ENCODE results near the gene PLPPR5. TPM values are rescaled to one million over a fixed set of nuclear protein-coding genes. Genes with fewer than 3 reads are reported as not detected.
A peak's percentile ranks its signal among the peaks of the same experiment; 100 is the strongest.

PLPPR5 gene
- polyA plus RNA-seq, 2 of the 4 experiments (the other 2 are of a cell fraction) = not detected

DNA sequence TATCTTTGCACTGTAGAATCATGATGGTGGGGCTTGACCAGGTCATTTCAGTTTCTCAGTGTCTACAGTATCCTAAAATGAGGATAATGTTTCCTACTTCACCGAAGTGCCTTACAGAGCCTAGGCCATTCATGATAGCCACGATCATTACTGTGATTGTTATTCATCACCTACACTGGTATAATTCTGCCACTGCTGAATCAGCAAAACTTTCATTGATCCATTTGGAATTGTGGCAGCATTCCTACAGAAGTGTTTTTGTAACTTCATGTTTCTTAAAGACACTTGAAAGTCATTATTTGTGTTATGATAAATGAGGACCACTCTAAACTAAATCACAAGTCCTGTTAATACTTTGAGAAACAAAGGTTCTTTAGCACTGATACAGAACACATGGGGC, 6.0 kb upstream of the PLPPR5 start:
- DNase-seq (ENCODE audit: low read depth in 1 of 2, low spot score in 1 of 2) (no peak), ATAC-seq (no peak), FAIRE-seq (no peak)
- WGBS (ENCODE audit: missing lambda C conversion rate) = 5% methylated on average over 2 of the region's 2 CpGs
- H3K27ac ChIP-seq = no peak overlapping the region
- H3K4me2 ChIP-seq = no peak overlapping the region
- CTCF ChIA-PET = no interaction called here
- POLR2A ChIA-PET = no interaction called here
- TF ChIP-seq, protein P1, sequence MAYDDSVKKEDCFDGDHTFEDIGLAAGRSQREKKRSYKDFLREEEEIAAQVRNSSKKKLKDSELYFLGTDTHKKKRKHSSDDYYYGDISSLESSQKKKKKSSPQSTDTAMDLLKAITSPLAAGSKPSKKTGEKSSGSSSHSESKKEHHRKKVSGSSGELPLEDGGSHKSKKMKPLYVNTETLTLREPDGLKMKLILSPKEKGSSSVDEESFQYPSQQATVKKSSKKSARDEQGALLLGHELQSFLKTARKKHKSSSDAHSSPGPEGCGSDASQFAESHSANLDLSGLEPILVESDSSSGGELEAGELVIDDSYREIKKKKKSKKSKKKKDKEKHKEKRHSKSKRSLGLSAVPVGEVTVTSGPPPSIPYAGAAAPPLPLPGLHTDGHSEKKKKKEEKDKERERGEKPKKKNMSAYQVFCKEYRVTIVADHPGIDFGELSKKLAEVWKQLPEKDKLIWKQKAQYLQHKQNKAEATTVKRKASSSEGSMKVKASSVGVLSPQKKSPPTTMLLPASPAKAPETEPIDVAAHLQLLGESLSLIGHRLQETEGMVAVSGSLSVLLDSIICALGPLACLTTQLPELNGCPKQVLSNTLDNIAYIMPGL (CRISPR knock-in tag; IDR thresholded peaks at IDR 0.05; ENCODE audit: borderline replicate concordance) = no peak
- TF ChIP-seq MAFK (IDR thresholded peaks at IDR 0.05; ENCODE audit: partially characterized antibody) (peak; percentile 75), NFE2L2 (conservative IDR thresholded peaks at IDR 0.05; ENCODE audit: low read length) (no peak), NPAS2 (CRISPR knock-in tag; IDR thresholded peaks at IDR 0.05; ENCODE audit: borderline replicate concordance) (no peak)
- TF ChIP-seq, protein P2, sequence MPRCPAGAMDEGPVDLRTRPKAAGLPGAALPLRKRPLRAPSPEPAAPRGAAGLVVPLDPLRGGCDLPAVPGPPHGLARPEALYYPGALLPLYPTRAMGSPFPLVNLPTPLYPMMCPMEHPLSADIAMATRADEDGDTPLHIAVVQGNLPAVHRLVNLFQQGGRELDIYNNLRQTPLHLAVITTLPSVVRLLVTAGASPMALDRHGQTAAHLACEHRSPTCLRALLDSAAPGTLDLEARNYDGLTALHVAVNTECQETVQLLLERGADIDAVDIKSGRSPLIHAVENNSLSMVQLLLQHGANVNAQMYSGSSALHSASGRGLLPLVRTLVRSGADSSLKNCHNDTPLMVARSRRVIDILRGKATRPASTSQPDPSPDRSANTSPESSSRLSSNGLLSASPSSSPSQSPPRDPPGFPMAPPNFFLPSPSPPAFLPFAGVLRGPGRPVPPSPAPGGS (IDR thresholded peaks at IDR 0.05) = no peak
- TF ChIP-seq, protein P3, sequence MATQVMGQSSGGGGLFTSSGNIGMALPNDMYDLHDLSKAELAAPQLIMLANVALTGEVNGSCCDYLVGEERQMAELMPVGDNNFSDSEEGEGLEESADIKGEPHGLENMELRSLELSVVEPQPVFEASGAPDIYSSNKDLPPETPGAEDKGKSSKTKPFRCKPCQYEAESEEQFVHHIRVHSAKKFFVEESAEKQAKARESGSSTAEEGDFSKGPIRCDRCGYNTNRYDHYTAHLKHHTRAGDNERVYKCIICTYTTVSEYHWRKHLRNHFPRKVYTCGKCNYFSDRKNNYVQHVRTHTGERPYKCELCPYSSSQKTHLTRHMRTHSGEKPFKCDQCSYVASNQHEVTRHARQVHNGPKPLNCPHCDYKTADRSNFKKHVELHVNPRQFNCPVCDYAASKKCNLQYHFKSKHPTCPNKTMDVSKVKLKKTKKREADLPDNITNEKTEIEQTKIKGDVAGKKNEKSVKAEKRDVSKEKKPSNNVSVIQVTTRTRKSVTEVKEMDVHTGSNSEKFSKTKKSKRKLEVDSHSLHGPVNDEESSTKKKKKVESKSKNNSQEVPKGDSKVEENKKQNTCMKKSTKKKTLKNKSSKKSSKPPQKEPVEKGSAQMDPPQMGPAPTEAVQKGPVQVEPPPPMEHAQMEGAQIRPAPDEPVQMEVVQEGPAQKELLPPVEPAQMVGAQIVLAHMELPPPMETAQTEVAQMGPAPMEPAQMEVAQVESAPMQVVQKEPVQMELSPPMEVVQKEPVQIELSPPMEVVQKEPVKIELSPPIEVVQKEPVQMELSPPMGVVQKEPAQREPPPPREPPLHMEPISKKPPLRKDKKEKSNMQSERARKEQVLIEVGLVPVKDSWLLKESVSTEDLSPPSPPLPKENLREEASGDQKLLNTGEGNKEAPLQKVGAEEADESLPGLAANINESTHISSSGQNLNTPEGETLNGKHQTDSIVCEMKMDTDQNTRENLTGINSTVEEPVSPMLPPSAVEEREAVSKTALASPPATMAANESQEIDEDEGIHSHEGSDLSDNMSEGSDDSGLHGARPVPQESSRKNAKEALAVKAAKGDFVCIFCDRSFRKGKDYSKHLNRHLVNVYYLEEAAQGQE (IDR thresholded peaks at IDR 0.05) = no peak
- H3K9me3 ChIP-seq = no peaks in the 10 kb centered on the region
- no peaks in the 10 kb centered on the region for H3K4me1 ChIP-seq
- no peak overlapping the region for H3K4me3 ChIP-seq

DNA sequence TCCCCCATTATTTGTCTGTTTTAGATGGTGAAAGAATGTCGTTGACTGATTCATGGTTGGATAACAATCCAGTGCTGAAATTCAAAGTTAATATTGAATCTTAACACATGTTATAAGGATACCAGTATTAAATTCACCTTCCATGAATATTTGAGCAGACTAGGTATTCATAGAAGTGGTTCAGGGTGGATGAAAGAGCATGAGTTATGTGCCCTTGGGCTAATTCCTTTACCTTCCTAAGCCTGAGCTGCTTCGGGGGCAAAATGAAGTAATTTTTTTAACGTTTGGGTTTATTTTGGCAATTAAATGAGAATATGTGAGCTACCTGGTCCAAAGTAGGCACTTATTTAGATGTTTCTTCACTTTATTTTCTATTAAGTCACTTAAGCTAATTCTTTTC, 2.7 kb upstream of the PLPPR5 start:
- ChIA-PET CTCF (interaction anchor here (0.6 kb wide), 1 partner anchor 1184 kb away, joined by 3 read pairs; no protein-coding TSS in a partner anchor), POLR2A (no interaction called here)
- no peaks in the 10 kb centered on the region for H3K4me1 ChIP-seq
- FAIRE-seq = no peak
- H3K4me2 ChIP-seq = no peak overlapping the region
- H3K27ac ChIP-seq = no peak overlapping the region
- ATAC-seq = no peak
- TF ChIP-seq ZC3H11A (IDR thresholded peaks at IDR 0.05) (no peak), KDM1A (IDR thresholded peaks at IDR 0.05; ENCODE audit: low read depth) (no peak), EP300 (IDR thresholded peaks at IDR 0.05) (no peak), SMC3 (IDR thresholded peaks at IDR 0.05) (no peak), HEYL (CRISPR knock-in tag; IDR thresholded peaks at IDR 0.05) (no peak), FOSL2 (IDR thresholded peaks at IDR 0.05) (no peak), FOSL2 (CRISPR knock-in tag; IDR thresholded peaks at IDR 0.05) (no peak), CBX2 (IDR thresholded peaks at IDR 0.05; ENCODE audit: borderline replicate concordance, low read depth) (no peak), NR3C1 (IDR thresholded peaks at IDR 0.05) (no peak)
- TF ChIP-seq, protein P4, sequence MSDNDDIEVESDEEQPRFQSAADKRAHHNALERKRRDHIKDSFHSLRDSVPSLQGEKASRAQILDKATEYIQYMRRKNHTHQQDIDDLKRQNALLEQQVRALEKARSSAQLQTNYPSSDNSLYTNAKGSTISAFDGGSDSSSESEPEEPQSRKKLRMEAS (IDR thresholded peaks at IDR 0.05) = no peak
- DNase-seq (ENCODE audit: low read depth in 1 of 2, low spot score in 1 of 2) = no peak
- no peaks in the 10 kb centered on the region for H3K9me3 ChIP-seq
- WGBS (ENCODE audit: missing lambda C conversion rate) = 3% methylated on average over 3 of the region's 3 CpGs
- no peak overlapping the region for H3K4me3 ChIP-seq

DNA sequence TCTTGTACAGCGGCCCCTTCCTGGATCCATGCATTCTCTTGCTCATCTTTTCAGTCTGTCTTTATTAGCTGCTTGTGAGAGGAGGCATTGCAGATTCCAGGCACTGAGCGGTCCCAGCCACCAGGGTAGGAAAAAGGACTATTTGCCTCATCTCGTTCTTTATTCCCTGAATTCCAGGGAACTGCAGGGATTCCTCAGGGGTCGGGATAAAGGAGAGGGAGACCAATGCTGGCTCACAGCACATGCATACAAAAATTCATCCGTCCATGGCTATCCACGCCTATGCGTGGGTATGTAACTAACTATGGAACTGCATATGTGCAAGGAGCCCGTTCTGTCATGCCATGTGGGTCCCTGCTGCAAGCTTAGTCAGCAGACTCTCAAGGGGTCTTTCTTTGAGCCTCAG, 879 bp upstream of the PLPPR5 start:
- Histone ChIP-seq H3K4me3 (no peak overlapping the region; the same call in 2 of the 3 replicates), H3K27ac (no peak overlapping the region), H3K4me2 (peak overlapping the region; percentile 95), H3K9me3 (no peaks in the 10 kb centered on the region), H3K4me1 (no peaks in the 10 kb centered on the region)
- ATAC-seq (peak in 1 of 2 experiments; percentile 61; a peak in 3 of 6 replicates), FAIRE-seq (no peak), DNase-seq (ENCODE audit: low read depth in 1 of 2, low spot score in 1 of 2) (no peak)
- ChIA-PET POLR2A (no interaction called here), CTCF (interaction anchor here (0.9 to 1.1 kb wide), 2 partner anchors 15 to 702 kb away, joined by 3 read pairs; no protein-coding TSS in a partner anchor)
- 12% methylated on average over 4 of the region's 8 CpGs for WGBS (ENCODE audit: missing lambda C conversion rate)
- TF ChIP-seq, protein P3 (IDR thresholded peaks at IDR 0.05) = no peak
- TF ChIP-seq RFX5 (IDR thresholded peaks at IDR 0.05) (no peak), FOSL2 (IDR thresholded peaks at IDR 0.05) (no peak), FOSL2 (CRISPR knock-in tag; IDR thresholded peaks at IDR 0.05) (no peak)
- TF ChIP-seq, protein P5, sequence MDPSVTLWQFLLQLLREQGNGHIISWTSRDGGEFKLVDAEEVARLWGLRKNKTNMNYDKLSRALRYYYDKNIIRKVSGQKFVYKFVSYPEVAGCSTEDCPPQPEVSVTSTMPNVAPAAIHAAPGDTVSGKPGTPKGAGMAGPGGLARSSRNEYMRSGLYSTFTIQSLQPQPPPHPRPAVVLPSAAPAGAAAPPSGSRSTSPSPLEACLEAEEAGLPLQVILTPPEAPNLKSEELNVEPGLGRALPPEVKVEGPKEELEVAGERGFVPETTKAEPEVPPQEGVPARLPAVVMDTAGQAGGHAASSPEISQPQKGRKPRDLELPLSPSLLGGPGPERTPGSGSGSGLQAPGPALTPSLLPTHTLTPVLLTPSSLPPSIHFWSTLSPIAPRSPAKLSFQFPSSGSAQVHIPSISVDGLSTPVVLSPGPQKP (IDR thresholded peaks at IDR 0.05; ENCODE audit: low read depth, low read length) = no peak
- TF ChIP-seq, protein P6, sequence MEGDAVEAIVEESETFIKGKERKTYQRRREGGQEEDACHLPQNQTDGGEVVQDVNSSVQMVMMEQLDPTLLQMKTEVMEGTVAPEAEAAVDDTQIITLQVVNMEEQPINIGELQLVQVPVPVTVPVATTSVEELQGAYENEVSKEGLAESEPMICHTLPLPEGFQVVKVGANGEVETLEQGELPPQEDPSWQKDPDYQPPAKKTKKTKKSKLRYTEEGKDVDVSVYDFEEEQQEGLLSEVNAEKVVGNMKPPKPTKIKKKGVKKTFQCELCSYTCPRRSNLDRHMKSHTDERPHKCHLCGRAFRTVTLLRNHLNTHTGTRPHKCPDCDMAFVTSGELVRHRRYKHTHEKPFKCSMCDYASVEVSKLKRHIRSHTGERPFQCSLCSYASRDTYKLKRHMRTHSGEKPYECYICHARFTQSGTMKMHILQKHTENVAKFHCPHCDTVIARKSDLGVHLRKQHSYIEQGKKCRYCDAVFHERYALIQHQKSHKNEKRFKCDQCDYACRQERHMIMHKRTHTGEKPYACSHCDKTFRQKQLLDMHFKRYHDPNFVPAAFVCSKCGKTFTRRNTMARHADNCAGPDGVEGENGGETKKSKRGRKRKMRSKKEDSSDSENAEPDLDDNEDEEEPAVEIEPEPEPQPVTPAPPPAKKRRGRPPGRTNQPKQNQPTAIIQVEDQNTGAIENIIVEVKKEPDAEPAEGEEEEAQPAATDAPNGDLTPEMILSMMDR (IDR thresholded peaks at IDR 0.05) = no peak

Measured in A549 (cell line).